BLaER1 (cell line): ENCODE results near the gene FAU.

Source experiments
- H3K27ac ChIP-seq: shearing (Covaris generic); formaldehyde crosslinking; 2 replicates; pipeline ENCODE4 v1.8.1; 2022
- H3K27me3 ChIP-seq: shearing (Covaris generic); formaldehyde crosslinking; 2 replicates; pipeline ENCODE4 v1.8.1; 2022
- H3K36me3 ChIP-seq: shearing (Covaris generic); formaldehyde crosslinking; 2 replicates; pipeline ENCODE4 v1.8.1; 2022
- H3K4me1 ChIP-seq: shearing (Covaris generic); formaldehyde crosslinking; 2 replicates; pipeline ENCODE4 v1.8.1; 2022
- H3K4me2 ChIP-seq: shearing (Covaris generic); formaldehyde crosslinking; 2 replicates; pipeline ENCODE4 v1.8.1; 2022
- H3K4me3 ChIP-seq: shearing (Covaris generic); formaldehyde crosslinking; 2 replicates; pipeline ENCODE4 v1.8.1; 2022
- H3K9ac ChIP-seq: shearing (Covaris generic); formaldehyde crosslinking; 2 replicates; pipeline ENCODE4 v1.8.1; 2022
- H3K9me3 ChIP-seq: shearing (Covaris generic); formaldehyde crosslinking; 2 replicates; pipeline ENCODE4 v1.8.1; 2022
- H4K20me1 ChIP-seq: shearing (Covaris generic); formaldehyde crosslinking; 2 replicates; pipeline ENCODE4 v1.8.1; 2022
- Cebpa-rat ChIP-seq: shearing (Covaris generic); IDR thresholded peaks from 2 replicates; pipeline ENCODE4 v1.8.1; 2022

Gene FAU

DNA sequence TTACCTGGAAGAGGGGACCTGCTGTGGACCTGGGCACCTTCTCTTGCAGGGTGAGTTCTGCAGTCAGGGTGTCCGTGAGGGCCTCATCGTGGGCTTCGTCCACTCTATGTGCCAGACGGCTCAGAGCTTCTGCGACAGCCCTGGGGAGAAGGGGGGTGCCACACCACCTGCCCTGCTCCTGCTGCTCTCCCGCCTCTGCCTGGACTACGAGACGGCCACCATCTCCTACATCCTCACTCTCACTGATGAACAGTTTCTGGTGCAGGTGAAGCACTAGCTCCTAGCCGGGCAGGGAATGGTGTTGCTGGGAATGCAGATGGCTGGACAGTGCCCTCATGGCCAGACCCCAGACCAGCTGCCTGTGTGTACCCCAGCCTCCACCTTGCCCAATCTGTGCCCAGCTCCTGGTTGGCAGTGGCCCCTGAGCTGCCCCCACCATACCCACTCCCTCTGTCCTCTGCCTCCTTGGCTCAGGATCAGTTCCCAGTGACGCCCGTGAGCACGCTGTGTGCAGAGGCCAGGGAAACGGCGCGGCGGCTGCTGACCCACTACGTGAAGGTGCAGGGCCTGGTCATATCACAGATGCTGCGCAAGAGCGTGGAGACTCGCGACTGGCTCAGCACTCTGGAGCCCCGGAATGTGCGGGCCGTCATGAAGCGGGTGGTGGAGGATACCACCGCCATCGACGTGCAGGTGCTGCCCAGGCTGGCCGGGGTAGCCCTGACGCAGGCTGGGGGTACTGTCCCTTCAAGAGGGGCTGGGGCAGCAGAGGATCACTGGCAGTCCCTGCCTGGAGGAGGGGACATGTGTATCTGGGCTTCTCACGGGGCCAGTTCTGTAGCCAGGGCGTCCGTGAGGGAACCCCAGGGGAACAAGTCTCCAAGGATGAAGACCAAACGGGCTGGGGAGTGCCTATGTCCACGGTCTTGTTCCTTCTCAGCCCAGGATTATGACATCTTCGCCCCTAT, 12.4 kb downstream of the FAU start:
- Histone ChIP-seq H3K36me3 (peaks cover 59% of the 10 kb centered on the region), H3K27ac (no peak overlapping the region), H3K9me3 (no peaks in the 10 kb centered on the region), H3K27me3 (no peaks in the 10 kb centered on the region), H3K4me3 (no peak overlapping the region), H3K9ac (no peak overlapping the region), H3K4me2 (peak overlapping the region; percentile 100; the same call in 1 of the 2 replicates), H4K20me1 (peaks cover 34% of the 10 kb centered on the region), H3K4me1 (peaks cover 38% of the 10 kb centered on the region)
- no peak for TF ChIP-seq Cebpa-rat

GRCh38 chr11:65108469-65109123, 13.3 kb downstream of the FAU start:
- no peak for TF ChIP-seq Cebpa-rat
- H3K4me2 ChIP-seq, result no peak overlapping the region
- peaks cover 59% of the 10 kb centered on the region for H3K36me3 ChIP-seq
- no peak overlapping the region for H3K9ac ChIP-seq
- peaks cover 40% of the 10 kb centered on the region for H4K20me1 ChIP-seq
- H3K27ac ChIP-seq, result no peak overlapping the region
- H3K9me3 ChIP-seq, result no peaks in the 10 kb centered on the region
- no peaks in the 10 kb centered on the region for H3K27me3 ChIP-seq
- no peak overlapping the region for H3K4me3 ChIP-seq
- peaks cover 29% of the 10 kb centered on the region for H3K4me1 ChIP-seq

DNA sequence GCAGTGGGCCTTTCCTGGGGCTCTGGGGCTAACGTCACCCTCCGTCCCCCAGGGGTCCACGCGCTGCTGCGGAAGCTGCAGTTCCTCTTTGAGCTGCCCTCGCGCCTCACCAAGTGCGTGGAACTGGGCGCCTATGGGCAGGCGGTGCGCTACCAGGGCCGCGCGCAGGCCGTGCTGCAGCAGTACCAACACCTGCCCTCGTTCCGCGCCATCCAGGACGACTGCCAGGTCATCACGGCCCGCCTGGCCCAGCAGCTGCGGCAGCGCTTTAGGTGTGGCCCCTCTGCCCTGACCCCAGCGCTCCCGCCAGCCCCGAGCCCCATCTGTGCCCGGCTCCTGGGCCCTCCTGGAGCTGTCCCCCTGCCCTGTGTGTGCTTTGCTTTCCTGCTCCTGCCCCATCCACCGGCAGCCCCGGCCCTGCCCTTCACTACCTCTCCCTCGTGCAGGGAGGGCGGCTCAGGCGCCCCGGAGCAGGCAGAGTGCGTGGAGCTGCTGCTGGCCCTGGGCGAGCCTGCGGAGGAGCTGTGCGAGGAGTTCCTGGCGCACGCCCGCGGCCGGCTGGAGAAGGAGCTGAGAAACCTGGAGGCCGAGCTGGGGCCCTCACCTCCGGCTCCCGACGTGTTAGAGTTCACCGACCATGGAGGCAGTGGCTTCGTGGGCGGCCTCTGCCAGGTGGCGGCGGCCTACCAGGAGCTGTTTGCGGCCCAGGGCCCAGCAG, 14.0 kb downstream of the FAU start:
- Histone ChIP-seq H4K20me1 (peaks cover 41% of the 10 kb centered on the region), H3K4me1 (peaks cover 22% of the 10 kb centered on the region), H3K27me3 (no peaks in the 10 kb centered on the region), H3K27ac (no peak overlapping the region), H3K9ac (no peak overlapping the region), H3K4me3 (no peak overlapping the region), H3K4me2 (no peak overlapping the region), H3K9me3 (no peaks in the 10 kb centered on the region), H3K36me3 (peaks cover 62% of the 10 kb centered on the region)
- TF ChIP-seq Cebpa-rat, result no peak

DNA sequence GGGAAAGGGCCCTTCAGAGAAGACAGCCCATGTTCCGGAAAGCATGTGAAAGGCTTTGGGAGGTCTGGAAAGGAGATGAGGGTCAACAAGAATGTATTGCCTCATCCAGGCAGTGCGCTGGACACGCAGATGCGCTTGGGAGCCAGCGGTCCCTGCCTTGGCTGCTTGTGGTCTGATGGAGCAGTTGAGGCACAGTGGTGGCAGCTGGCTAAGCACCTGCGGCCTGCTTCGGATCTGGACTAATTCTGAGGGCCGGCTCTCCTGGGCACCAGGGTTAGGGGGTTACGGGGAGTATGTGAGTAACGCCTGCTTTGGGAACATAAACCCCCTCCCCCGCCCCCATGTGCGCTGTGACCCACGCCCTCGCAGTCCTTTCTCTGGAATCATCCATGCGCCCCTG, 14.9 kb downstream of the FAU start:
- H3K9ac ChIP-seq, result no peak overlapping the region
- H4K20me1 ChIP-seq, result peaks cover 50% of the 10 kb centered on the region
- no peak overlapping the region for H3K4me2 ChIP-seq
- no peaks in the 10 kb centered on the region for H3K27me3 ChIP-seq
- H3K9me3 ChIP-seq, result no peaks in the 10 kb centered on the region
- peaks cover 70% of the 10 kb centered on the region for H3K36me3 ChIP-seq
- no peak overlapping the region for H3K27ac ChIP-seq
- no peak for TF ChIP-seq Cebpa-rat
- H3K4me3 ChIP-seq, result no peak overlapping the region
- peaks cover 18% of the 10 kb centered on the region for H3K4me1 ChIP-seq

DNA sequence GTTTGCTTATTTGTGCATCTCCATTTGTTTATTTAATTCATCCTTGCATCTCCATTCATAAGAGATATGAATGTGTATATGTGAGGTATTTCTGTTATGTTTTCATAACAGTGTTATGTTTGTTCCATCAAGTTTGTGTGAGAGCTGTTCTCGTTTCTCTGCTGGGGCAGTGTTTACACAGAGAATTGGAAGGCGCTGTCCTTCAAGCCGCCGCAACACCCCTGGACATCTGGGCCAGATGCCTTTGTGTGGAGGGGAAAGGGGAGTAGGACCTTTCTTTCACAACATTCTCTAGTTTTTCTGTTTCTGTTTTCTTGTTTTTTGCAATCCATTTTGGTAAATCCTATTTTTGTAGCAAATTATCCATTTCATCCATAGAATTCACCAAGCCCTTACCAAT, 17.3 kb downstream of the FAU start:
- Histone ChIP-seq H4K20me1 (peaks cover 42% of the 10 kb centered on the region), H3K9me3 (no peaks in the 10 kb centered on the region), H3K4me2 (no peak overlapping the region), H3K9ac (no peak overlapping the region), H3K27me3 (no peaks in the 10 kb centered on the region), H3K4me3 (no peak overlapping the region), H3K4me1 (no peaks in the 10 kb centered on the region), H3K36me3 (peaks cover 77% of the 10 kb centered on the region), H3K27ac (no peak overlapping the region)
- TF ChIP-seq Cebpa-rat, result no peak

GRCh38 chr11:65103476-65103875, 18.5 kb downstream of the FAU start:
- Histone ChIP-seq H3K4me1 (no peaks in the 10 kb centered on the region), H3K27me3 (no peaks in the 10 kb centered on the region), H3K9ac (no peak overlapping the region), H4K20me1 (peaks cover 52% of the 10 kb centered on the region), H3K36me3 (peaks cover 77% of the 10 kb centered on the region), H3K27ac (no peak overlapping the region), H3K4me3 (no peak overlapping the region), H3K4me2 (no peak overlapping the region), H3K9me3 (no peaks in the 10 kb centered on the region)
- TF ChIP-seq Cebpa-rat, result no peak

DNA sequence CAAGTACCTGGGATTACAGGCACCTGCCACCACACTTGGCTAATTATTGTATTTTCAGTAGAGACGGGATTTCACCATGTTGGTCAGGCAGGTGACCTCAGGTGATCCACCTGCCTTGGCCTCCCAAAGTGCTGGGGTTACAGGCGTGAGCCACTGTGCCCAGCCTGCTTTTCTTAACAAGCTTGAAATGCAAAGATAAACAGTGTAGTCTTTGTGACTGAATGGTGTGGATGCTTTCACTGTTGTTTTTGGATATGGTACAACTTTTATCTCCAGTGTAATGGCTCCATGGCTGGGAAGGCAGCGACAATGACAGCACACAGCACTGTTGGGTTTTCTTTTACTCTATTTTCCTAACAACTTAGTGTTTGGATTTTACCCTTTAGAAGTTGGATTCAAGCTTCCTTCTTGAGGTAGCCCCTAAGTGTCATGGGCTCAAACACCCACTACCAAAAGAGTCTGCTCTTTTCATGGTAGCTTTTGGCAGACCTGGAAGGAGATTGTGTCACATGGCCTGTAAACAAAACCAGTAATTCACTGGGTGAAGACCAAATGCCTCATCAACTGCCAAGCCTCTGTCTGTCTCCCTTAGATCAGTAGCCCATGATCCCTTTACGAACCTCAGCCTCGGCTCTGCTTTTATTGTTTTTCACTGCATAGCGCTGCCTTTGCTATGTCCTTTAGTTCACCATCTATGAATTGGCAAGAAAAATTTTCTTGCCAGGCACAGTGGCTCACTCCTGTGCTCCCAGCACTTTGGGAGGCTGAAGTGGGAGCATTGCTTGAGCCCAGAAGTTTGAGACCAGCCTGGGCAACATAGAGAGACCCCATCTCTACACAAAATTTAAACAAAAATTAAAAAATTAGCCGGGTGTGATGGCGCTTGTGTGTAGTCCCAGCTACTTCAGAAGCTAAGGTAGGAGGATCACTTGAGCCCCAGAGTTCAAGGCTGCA, 19.5 kb downstream of the FAU start:
- Histone ChIP-seq H3K36me3 (peaks cover 77% of the 10 kb centered on the region), H3K9ac (no peak overlapping the region), H3K9me3 (no peaks in the 10 kb centered on the region), H3K27me3 (no peaks in the 10 kb centered on the region), H3K27ac (no peak overlapping the region), H3K4me2 (no peak overlapping the region), H3K4me3 (no peak overlapping the region), H4K20me1 (peaks cover 53% of the 10 kb centered on the region), H3K4me1 (peaks cover 1% of the 10 kb centered on the region)
- no peak for TF ChIP-seq Cebpa-rat

DNA sequence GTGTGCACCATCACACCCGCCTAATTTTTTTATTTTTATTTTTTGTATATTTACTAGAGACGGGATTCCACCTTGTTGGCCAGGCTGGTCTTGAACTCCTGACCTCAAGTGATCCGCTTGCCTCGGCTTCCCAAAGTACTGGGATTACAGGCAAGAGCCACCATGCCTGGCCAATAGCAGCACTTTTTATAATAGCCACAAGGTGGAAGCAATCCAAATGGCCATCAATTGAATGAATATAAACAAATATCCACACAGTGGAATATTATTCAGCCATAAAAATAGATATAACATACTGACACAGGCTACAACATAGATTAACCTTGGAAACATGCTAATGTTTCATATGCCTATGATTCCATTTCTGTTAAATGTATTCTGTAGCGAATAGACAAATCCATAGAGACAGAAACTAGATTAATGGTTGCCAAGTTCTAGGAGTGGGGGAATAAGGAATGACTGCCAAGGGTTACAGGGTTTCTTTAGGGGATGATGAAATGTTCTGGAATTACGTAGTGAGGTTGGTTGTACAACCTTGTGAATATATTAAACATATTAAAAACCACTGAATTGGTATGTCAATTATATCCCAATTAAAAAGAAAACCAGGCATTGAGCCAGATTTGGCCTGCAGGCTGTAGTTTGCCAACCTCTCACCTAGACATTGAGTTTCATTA, 21.1 kb downstream of the FAU start:
- H4K20me1 ChIP-seq, result peaks cover 53% of the 10 kb centered on the region
- H3K9ac ChIP-seq, result no peak overlapping the region
- H3K4me2 ChIP-seq, result no peak overlapping the region
- TF ChIP-seq Cebpa-rat, result no peak
- H3K27me3 ChIP-seq, result no peaks in the 10 kb centered on the region
- no peaks in the 10 kb centered on the region for H3K9me3 ChIP-seq
- H3K4me1 ChIP-seq, result peaks cover 10% of the 10 kb centered on the region
- no peak overlapping the region for H3K27ac ChIP-seq
- H3K36me3 ChIP-seq, result peaks cover 68% of the 10 kb centered on the region
- no peak overlapping the region for H3K4me3 ChIP-seq
